H1 (cell line): ENCODE results near the gene EDN1. TPM values are rescaled to one million over a fixed set of nuclear protein-coding genes. Genes with fewer than 3 reads are reported as not detected.

Source experiments
- CTCF ChIA-PET: fragments of 300-600 bp; sonication (Branson Sonifier 250); formaldehyde crosslinking; loops from one replicate; lab custom pipeline; 2021; ENCODE audit not compliant: partially characterized antibody; lab: Charles Lee
- POLR2A ChIA-PET: fragments of 300-600 bp; sonication (Branson Sonifier 250); formaldehyde crosslinking; loops from one replicate; lab custom pipeline; 2021; ENCODE audit warnings: inconsistent platforms; ENCODE audit not compliant: partially characterized antibody; lab: Charles Lee
- DNase-seq, 2 experiments: peaks; one replicate each; pipeline versions ENCODE4 v3.0.0 to v3.0.0-alpha.2; 2010 to 2022; ENCODE audit warnings: low spot score in 2 of 2, low read depth in 1 of 2, mixed read lengths in 1 of 2
- FAIRE-seq: peaks from 2 replicates; lab custom pipeline; 2011; peaks lifted over from hg19 to GRCh38; lab: Jason Lieb, UNC
- H2AFZ ChIP-seq: 2 replicates; pipeline ENCODE4 v1.8.1; 2012; ENCODE audit warnings: low read length, inconsistent platforms
- H2AK5ac ChIP-seq: 2 replicates; pipeline ENCODE4 v1.6.1; 2013; ENCODE audit warnings: low read depth, low read length
- H2BK120ac ChIP-seq: replicated peaks from 2 replicates; pipeline ENCODE3; 2013; ENCODE audit warnings: low read depth, low read length, inconsistent platforms
- H2BK12ac ChIP-seq: 2 replicates; pipeline ENCODE4 v1.6.1; 2013; ENCODE audit warnings: low read depth, low read length
- H2BK15ac ChIP-seq: 2 replicates; pipeline ENCODE4 v1.6.1; 2013; ENCODE audit warnings: low read length
- H2BK20ac ChIP-seq: 2 replicates; pipeline ENCODE4 v1.6.1; 2013; ENCODE audit warnings: low read length
- H2BK5ac ChIP-seq: 2 replicates; pipeline ENCODE4 v1.6.1; 2013; ENCODE audit warnings: low read depth, low read length
- H3K14ac ChIP-seq: 2 replicates; pipeline ENCODE4 v1.6.1; 2013; ENCODE audit warnings: inconsistent platforms; ENCODE audit not compliant: insufficient read length
- H3K18ac ChIP-seq: 2 replicates; pipeline ENCODE4 v1.6.1; 2013; ENCODE audit warnings: low read length; ENCODE audit errors: extremely low read depth
- H3K23ac ChIP-seq: 2 replicates; pipeline ENCODE4 v1.6.1; 2013; ENCODE audit warnings: inconsistent platforms; ENCODE audit not compliant: insufficient read length
- H3K23me2 ChIP-seq: 2 replicates; pipeline ENCODE4 v1.6.1; 2013; ENCODE audit warnings: low read depth, low read length
- H3K27ac ChIP-seq: 2 replicates; pipeline ENCODE4 v1.6.1; 2011; ENCODE audit warnings: low read depth, low read length, inconsistent platforms
- H3K27me3 ChIP-seq, 4 experiments: replicated peaks in 1 of 4; 1 replicate in 1 of 4; 2 replicates in 3 of 4; pipeline versions ENCODE4 v1.6.1 to v1.8.1; 2011 to 2013; ENCODE audit warnings: low read length in 3 of 4, mild to moderate bottlenecking in 3 of 4, inconsistent platforms in 2 of 4, mixed read lengths in 2 of 4, moderate library complexity in 1 of 4; ENCODE audit not compliant: control insufficient read depth in 3 of 4, insufficient read depth in 3 of 4; ENCODE audit errors: extremely low read depth in 1 of 4
- H3K36me3 ChIP-seq, 4 experiments: 2 replicates each; pipeline versions ENCODE4 v1.6.1 to v1.8.1; 2011 to 2013; ENCODE audit warnings: mild to moderate bottlenecking in 4 of 4, low read length in 3 of 4, moderate library complexity in 2 of 4, control low read depth in 1 of 4, inconsistent platforms in 1 of 4; ENCODE audit not compliant: insufficient read depth in 4 of 4, control insufficient read depth in 2 of 4
- H3K4ac ChIP-seq: replicated peaks from 2 replicates; pipeline ENCODE3; 2013; ENCODE audit warnings: low read length, low read depth, mixed read lengths, inconsistent platforms; ENCODE audit not compliant: insufficient read length
- H3K4me1 ChIP-seq, 4 experiments: replicated peaks in 1 of 4; 1 replicate in 1 of 4; 2 replicates in 3 of 4; pipeline versions ENCODE4 v1.6.1 to v1.8.1; 2011 to 2013; ENCODE audit warnings: low read length in 3 of 4, inconsistent platforms in 2 of 4, mixed read lengths in 1 of 4; ENCODE audit not compliant: insufficient read depth in 4 of 4, control insufficient read depth in 3 of 4
- H3K4me2 ChIP-seq, 2 experiments: 2 replicates each; pipeline versions ENCODE4 v1.6.1 to v1.8.1; 2011 to 2013; ENCODE audit warnings: low read depth in 2 of 2, low read length in 2 of 2, control low read depth in 1 of 2, inconsistent platforms in 1 of 2, mild to moderate bottlenecking in 1 of 2; ENCODE audit not compliant: insufficient read depth in 1 of 2
- H3K4me3 ChIP-seq, 4 experiments: fragments of 200-600, 300-600 bp in 1 of 4; sonication (generic), shearing (Covaris generic), sonication (Bioruptor Twin) in 1 of 4; 2 replicates each; pipeline versions ENCODE4 v1.5.1 to v1.8.1; 2011 to 2016; ENCODE audit warnings: low read length in 4 of 4, low read depth in 3 of 4, control low read depth in 2 of 4, inconsistent platforms in 2 of 4, mild to moderate bottlenecking in 2 of 4, mixed read lengths in 1 of 4, moderate library complexity in 1 of 4; ENCODE audit not compliant: insufficient read depth in 2 of 4; ENCODE audit errors: extremely low read depth in 1 of 4
- H3K56ac ChIP-seq: replicated peaks from 2 replicates; pipeline ENCODE3; 2013; ENCODE audit warnings: low read depth, mild to moderate bottlenecking, mixed read lengths, low read length, inconsistent platforms; ENCODE audit not compliant: insufficient read length
- H3K79me1 ChIP-seq: 2 replicates; pipeline ENCODE4 v1.6.1; 2013; ENCODE audit warnings: low read depth, low read length, control low read depth
- H3K79me2 ChIP-seq, 2 experiments: 2 replicates each; pipeline versions ENCODE4 v1.6.1 to v1.8.1; 2012 to 2013; ENCODE audit warnings: low read length in 2 of 2, mild to moderate bottlenecking in 2 of 2, inconsistent platforms in 1 of 2; ENCODE audit not compliant: insufficient read depth in 2 of 2, control insufficient read depth in 1 of 2
- H3K9ac ChIP-seq, 4 experiments: replicated peaks in 1 of 4; 1 replicate in 1 of 4; 2 replicates in 3 of 4; pipeline versions ENCODE4 v1.6.1 to v1.8.1; 2011 to 2013; ENCODE audit warnings: low read depth in 3 of 4, low read length in 3 of 4, control low read depth in 2 of 4, mild to moderate bottlenecking in 2 of 4, moderate library complexity in 2 of 4, inconsistent platforms in 1 of 4; ENCODE audit errors: extremely low read depth in 1 of 4
- H3K9me3 ChIP-seq, 2 experiments: 2 replicates each; pipeline versions ENCODE4 v1.6.1 to v1.8.1; 2012 to 2013; ENCODE audit warnings: mild to moderate bottlenecking in 2 of 2, moderate library complexity in 2 of 2, control low read depth in 1 of 2, inconsistent platforms in 1 of 2, low read depth in 1 of 2, low read length in 1 of 2, mixed read lengths in 1 of 2; ENCODE audit not compliant: insufficient read depth in 2 of 2
- H4K20me1 ChIP-seq, 2 experiments: replicated peaks in 1 of 2; 2 replicates each; pipeline versions ENCODE3 to v1.8.1; 2011 to 2013; ENCODE audit warnings: inconsistent platforms in 2 of 2, low read length in 2 of 2, mild to moderate bottlenecking in 1 of 2; ENCODE audit not compliant: insufficient read depth in 2 of 2, control insufficient read depth in 1 of 2
- H4K5ac ChIP-seq: 2 replicates; pipeline ENCODE4 v1.6.1; 2013; ENCODE audit warnings: low read length, low read depth, mixed read lengths, inconsistent platforms; ENCODE audit not compliant: insufficient read length
- H4K8ac ChIP-seq: 2 replicates; pipeline ENCODE4 v1.8.0; 2013; ENCODE audit warnings: mild to moderate bottlenecking, moderate library complexity, low read length, inconsistent platforms; ENCODE audit not compliant: insufficient read depth; ENCODE audit errors: extremely low read depth
- H4K91ac ChIP-seq: replicated peaks from 2 replicates; pipeline ENCODE3; 2013; ENCODE audit warnings: low read length, mixed read lengths, inconsistent platforms; ENCODE audit not compliant: insufficient read length
- WGBS, 2 experiments: shearing (Covaris generic) in 1 of 2; methylation state at CpG; one replicate each; pipeline versions ENCODE4 v1.1.6 to v1.1.7; 2013 to 2015; ENCODE audit warnings: low lambda C conversion rate in 2 of 2, mixed read lengths in 2 of 2, inconsistent platforms in 1 of 2, low coverage in 1 of 2, missing lambda C conversion rate in 1 of 2; ENCODE audit not compliant: insufficient replicate concordance in 2 of 2, insufficient coverage in 1 of 2, insufficient read length in 1 of 2; ENCODE audit errors: extremely low coverage in 1 of 2, missing lambda C conversion rate in 1 of 2; 5-methylcytosine and 5-hydroxymethylcytosine counted together
- polyA plus RNA-seq, 7 experiments: library from polyadenylated mRNA; depleted of rRNA in 3 of 7; stranded (reverse) in 5 of 7; unstranded in 2 of 7; fragments of >200 nt in 5 of 7; fragments of 200-250 nt in 2 of 7; gene quantifications; 1 replicate in 5 of 7; 2 replicates in 1 of 7; 4 replicates in 1 of 7; pipeline versions ENCODE4 v1.2.1 to v1.2.3, GENCODE V29; 2011 to 2013; ENCODE audit warnings: missing spikeins in 2 of 7, mixed read lengths in 2 of 7
- total RNA-seq: library from RNA; stranded (reverse); fragmentation: NEBNext Ultra II Directional; extraction: Animal tissue kit (Norgen Biotek cat#: 25700); gene quantifications from 2 replicates; pipeline ENCODE4 v1.2.1, GENCODE V29; 2021

EDN1 gene
- total and polyA plus RNA-seq, 2 of the 8 experiments (the other 6 are each of a cell fraction or from before 2014, with no cell fraction given) = 0.23 to 1.1 TPM

DNA sequence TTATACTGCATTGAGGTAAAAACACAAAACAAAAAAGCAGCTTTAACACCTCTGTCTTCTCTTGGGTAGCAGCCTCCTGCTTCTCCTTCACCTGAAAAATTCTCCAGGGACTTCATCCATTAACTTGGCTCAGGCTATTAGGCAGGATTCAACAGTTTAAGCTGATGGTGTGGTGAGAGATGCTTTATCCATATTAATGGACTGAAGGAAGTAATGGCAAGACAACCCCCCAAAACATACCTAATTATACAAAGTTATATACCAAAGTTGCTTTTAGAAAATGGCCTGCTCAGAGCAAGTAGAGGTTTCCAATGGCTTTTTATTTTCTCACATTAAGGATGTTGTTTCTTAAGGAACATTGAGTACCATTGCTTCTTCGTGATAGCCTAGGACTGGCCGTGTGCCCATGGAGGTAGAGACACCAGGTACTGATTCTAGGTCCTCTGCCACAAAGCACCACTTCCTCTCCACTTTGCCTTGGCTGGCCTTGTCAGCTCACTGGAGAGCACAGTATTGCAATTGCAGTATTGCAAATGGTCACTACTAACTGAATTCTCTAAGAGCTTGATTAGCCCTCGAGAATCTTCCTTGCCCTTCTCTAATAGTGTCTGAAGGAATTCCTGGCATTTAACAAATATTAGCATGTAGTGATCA is 7.3 kb downstream of the EDN1 start:
- H3K56ac ChIP-seq = no peak overlapping the region
- no peak overlapping the region for H2BK120ac ChIP-seq
- H4K91ac ChIP-seq = no peak overlapping the region
- DNase-seq = no peak
- H3K4me3 ChIP-seq = no peak overlapping the region
- no peaks in the 10 kb centered on the region for H3K79me2 ChIP-seq
- H2BK20ac ChIP-seq = no peak overlapping the region
- H3K9me3 ChIP-seq = no peaks in the 10 kb centered on the region
- H2BK5ac ChIP-seq = no peak overlapping the region
- H3K9ac ChIP-seq = no peak overlapping the region
- H3K14ac ChIP-seq = no peak overlapping the region
- no peak overlapping the region for H2AFZ ChIP-seq
- no peak overlapping the region for H2BK15ac ChIP-seq
- no peak overlapping the region for H3K4ac ChIP-seq
- no peaks in the 10 kb centered on the region; a peak in 1 of 7 replicates for H3K27me3 ChIP-seq
- H3K23me2 ChIP-seq = no peaks in the 10 kb centered on the region
- H3K23ac ChIP-seq = no peak overlapping the region
- H4K8ac ChIP-seq = no peak overlapping the region
- H3K79me1 ChIP-seq = no peaks in the 10 kb centered on the region
- H3K4me2 ChIP-seq = no peak overlapping the region
- H3K18ac ChIP-seq = no peak overlapping the region
- peaks cover 0 to 8% (median 0%) of the 10 kb centered on the region in 4 experiments; a peak in 1 of 8 replicates for H3K36me3 ChIP-seq
- no peaks in the 10 kb centered on the region for H4K20me1 ChIP-seq
- no peak overlapping the region for H2AK5ac ChIP-seq
- ChIA-PET CTCF (interaction anchor here (1.0 to 6.4 kb wide), 5 partner anchors 6 to 308 kb away, joined by 3 to 44 read pairs (median 4); partner anchors contain the start of gene EDN1), POLR2A (no interaction called here)
- no peak overlapping the region for H3K27ac ChIP-seq
- no peak for FAIRE-seq
- peaks cover 0 to 6% (median 0%) of the 10 kb centered on the region in 4 experiments; a peak in 3 of 7 replicates for H3K4me1 ChIP-seq
- 94% methylated on average over 3 of the region's 3 CpGs; no CpG with 5 or more reads in 1 of the 2 experiments for WGBS, 2 experiments
- no peak overlapping the region for H4K5ac ChIP-seq
- no peak overlapping the region for H2BK12ac ChIP-seq
